IMR-90 (cell line): ENCODE measurements around the gene ARAP1.

Experiments
- CEBPB ChIP-seq: IDR thresholded peaks from 2 replicates; pipeline ENCODE4 v1.6.1; 2012; ENCODE audit warnings: low read depth, low read length, improper control_type of control experiment
- MAZ ChIP-seq: IDR thresholded peaks from 2 replicates; pipeline ENCODE4 v1.6.1; 2012; ENCODE audit warnings: low read depth, mild to moderate bottlenecking, low read length, improper control_type of control experiment, moderate library complexity, borderline replicate concordance
- MXI1 ChIP-seq: IDR thresholded peaks from 2 replicates; pipeline ENCODE4 v1.6.1; 2012; ENCODE audit warnings: low read depth, mild to moderate bottlenecking, low read length, moderate library complexity, borderline replicate concordance
- NFE2L2 ChIP-seq: fragments of 150-350 bp; IDR thresholded peaks from 2 replicates; pipeline ENCODE4 v1.6.1; 2016; ENCODE audit warnings: low read depth, mild to moderate bottlenecking, low read length
- POLR2A ChIP-seq: IDR thresholded peaks from 2 replicates; pipeline ENCODE4 v1.6.1; 2012; ENCODE audit warnings: mild to moderate bottlenecking, low read depth, low read length
- RAD21 ChIP-seq: IDR thresholded peaks from 2 replicates; pipeline ENCODE4 v1.6.1; 2012; ENCODE audit warnings: low read length, improper control_type of control experiment
- RCOR1 ChIP-seq: IDR thresholded peaks from 2 replicates; pipeline ENCODE4 v1.6.1; 2012; ENCODE audit warnings: mild to moderate bottlenecking, low read length, improper control_type of control experiment; ENCODE audit not compliant: insufficient replicate concordance
- TF ChIP-seq, protein P1 (sequence below): conservative IDR thresholded peaks from 2 replicates; pipeline ENCODE4 v1.5.1; 2012; ENCODE audit warnings: mild to moderate bottlenecking, low read depth, low read length, improper control_type of control experiment
- TF ChIP-seq, protein P2 (sequence below): fragments of 150-350 bp; IDR thresholded peaks from 2 replicates; pipeline ENCODE4 v1.6.1; 2017; ENCODE audit warnings: mild to moderate bottlenecking, antibody characterized with exemption, low read length, low read depth

GRCh38 chr11:72769680-72770079, 17.5 kb upstream of the ARAP1 start:
- TF ChIP-seq, protein P1, sequence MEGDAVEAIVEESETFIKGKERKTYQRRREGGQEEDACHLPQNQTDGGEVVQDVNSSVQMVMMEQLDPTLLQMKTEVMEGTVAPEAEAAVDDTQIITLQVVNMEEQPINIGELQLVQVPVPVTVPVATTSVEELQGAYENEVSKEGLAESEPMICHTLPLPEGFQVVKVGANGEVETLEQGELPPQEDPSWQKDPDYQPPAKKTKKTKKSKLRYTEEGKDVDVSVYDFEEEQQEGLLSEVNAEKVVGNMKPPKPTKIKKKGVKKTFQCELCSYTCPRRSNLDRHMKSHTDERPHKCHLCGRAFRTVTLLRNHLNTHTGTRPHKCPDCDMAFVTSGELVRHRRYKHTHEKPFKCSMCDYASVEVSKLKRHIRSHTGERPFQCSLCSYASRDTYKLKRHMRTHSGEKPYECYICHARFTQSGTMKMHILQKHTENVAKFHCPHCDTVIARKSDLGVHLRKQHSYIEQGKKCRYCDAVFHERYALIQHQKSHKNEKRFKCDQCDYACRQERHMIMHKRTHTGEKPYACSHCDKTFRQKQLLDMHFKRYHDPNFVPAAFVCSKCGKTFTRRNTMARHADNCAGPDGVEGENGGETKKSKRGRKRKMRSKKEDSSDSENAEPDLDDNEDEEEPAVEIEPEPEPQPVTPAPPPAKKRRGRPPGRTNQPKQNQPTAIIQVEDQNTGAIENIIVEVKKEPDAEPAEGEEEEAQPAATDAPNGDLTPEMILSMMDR = no peak
- TF ChIP-seq NFE2L2 (no peak), MAZ (no peak), POLR2A (no peak), MXI1 (no peak), CEBPB (no peak), RCOR1 (no peak), RAD21 (no peak)
- TF ChIP-seq, protein P2, sequence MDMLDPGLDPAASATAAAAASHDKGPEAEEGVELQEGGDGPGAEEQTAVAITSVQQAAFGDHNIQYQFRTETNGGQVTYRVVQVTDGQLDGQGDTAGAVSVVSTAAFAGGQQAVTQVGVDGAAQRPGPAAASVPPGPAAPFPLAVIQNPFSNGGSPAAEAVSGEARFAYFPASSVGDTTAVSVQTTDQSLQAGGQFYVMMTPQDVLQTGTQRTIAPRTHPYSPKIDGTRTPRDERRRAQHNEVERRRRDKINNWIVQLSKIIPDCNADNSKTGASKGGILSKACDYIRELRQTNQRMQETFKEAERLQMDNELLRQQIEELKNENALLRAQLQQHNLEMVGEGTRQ = no peak
